ENCODE results near the gene KBTBD6. TPM values are rescaled to one million over a fixed set of nuclear protein-coding genes. Genes with fewer than 3 reads are reported as not detected.

KBTBD6 gene
- total RNA-seq, 1 experiment from 2014 or later, result 9.2 TPM

- TF ChIP-seq GABPB1 (CRISPR knock-in tag; IDR thresholded peaks at IDR 0.05) (peak; percentile 91), CDX4 (CRISPR knock-in tag; IDR thresholded peaks at IDR 0.05; ENCODE audit: borderline replicate concordance) (no peak), ZNF263 (CRISPR knock-in tag; IDR thresholded peaks at IDR 0.05; ENCODE audit: low read depth) (no peak), NFYB (CRISPR knock-in tag; conservative IDR thresholded peaks at IDR 0.05; ENCODE audit: low read depth) (0 out of 2 replicates have a peak, but pooled peaks have one; percentile 1), GRHL2 (CRISPR knock-in tag; IDR thresholded peaks at IDR 0.05; ENCODE audit: insufficient replicate concordance, severe bottlenecking) (no peak), OVOL2 (CRISPR knock-in tag; IDR thresholded peaks at IDR 0.05; ENCODE audit: borderline replicate concordance) (no peak), MXD4 (CRISPR knock-in tag; IDR thresholded peaks at IDR 0.05; ENCODE audit: borderline replicate concordance) (no peak), RORB (CRISPR knock-in tag; IDR thresholded peaks at IDR 0.05) (no peak), ZBTB43 (CRISPR knock-in tag; IDR thresholded peaks at IDR 0.05) (peak; percentile 17; the same call in 1 of the 2 replicates), ZNF317 (CRISPR knock-in tag; IDR thresholded peaks at IDR 0.05; ENCODE audit: borderline replicate concordance, low read depth) (no peak), TEAD1 (CRISPR knock-in tag; IDR thresholded peaks at IDR 0.05) (peak; percentile 51; the same call in 1 of the 2 replicates), FOXP1 (CRISPR knock-in tag; IDR thresholded peaks at IDR 0.05; ENCODE audit: borderline replicate concordance) (no peak), MLX (CRISPR knock-in tag; IDR thresholded peaks at IDR 0.05) (no peak), ZNF532 (CRISPR knock-in tag; IDR thresholded peaks at IDR 0.05; ENCODE audit: borderline replicate concordance) (no peak), ESRRA (CRISPR knock-in tag; IDR thresholded peaks at IDR 0.05; ENCODE audit: borderline replicate concordance) (0 out of 2 replicates have a peak, but pooled peaks have one; percentile 8), ZSCAN18 (CRISPR knock-in tag; IDR thresholded peaks at IDR 0.05) (no peak), FOXK1 (CRISPR knock-in tag; IDR thresholded peaks at IDR 0.05) (peak; percentile 82), IRF1 (CRISPR knock-in tag; IDR thresholded peaks at IDR 0.05) (no peak), ZNF219 (CRISPR knock-in tag; IDR thresholded peaks at IDR 0.05; ENCODE audit: borderline replicate concordance) (no peak), FOXP4 (CRISPR knock-in tag; IDR thresholded peaks at IDR 0.05) (peak; percentile 17; the same call in 1 of the 2 replicates), NR2C2 (CRISPR knock-in tag; IDR thresholded peaks at IDR 0.05) (no peak), ZNF281 (CRISPR knock-in tag; IDR thresholded peaks at IDR 0.05) (no peak)
These were observed at the start of gene KBTBD6 (continued) for GRCh38 chr13:41132512-41133152.

Data from WTC11 (cell line).